Iris pigment epithelial cell (primary cell): ENCODE results near the gene PLA2G6.
A peak's percentile ranks its signal among the peaks of the same experiment; 100 is the strongest.
"Not testable (repeated sequence)": the region's sequence is repeated elsewhere in the genome, so short reads cannot be mapped to it uniquely, and the experiment has no call there.

ENCODE experiments used
- DNase-seq: peaks from one replicate; pipeline ENCODE4 v3.0.0-alpha.2; 2011; ENCODE audit warnings: low read depth

PLA2G6 gene

DNA sequence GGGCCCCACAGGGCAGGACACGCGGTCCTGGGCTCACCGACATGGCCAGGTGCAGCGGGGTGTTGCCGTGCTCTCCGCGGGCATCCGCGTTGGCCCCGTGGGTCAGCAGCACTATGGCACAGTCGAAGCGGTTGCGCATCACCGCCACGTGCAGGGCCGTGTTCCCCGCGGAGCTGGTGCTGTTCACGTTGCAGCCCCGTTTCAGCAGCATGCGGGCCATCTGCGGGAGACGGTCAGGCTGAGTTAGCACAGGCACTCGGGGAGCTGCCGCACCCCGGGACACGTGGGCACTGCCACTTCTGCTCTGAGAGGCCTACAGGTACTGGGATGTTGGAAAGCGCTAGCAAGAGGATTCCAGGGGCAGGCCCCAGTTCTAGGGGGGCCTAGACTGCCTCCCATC, 48.8 kb downstream of the PLA2G6 start:
- no peak for DNase-seq

DNA sequence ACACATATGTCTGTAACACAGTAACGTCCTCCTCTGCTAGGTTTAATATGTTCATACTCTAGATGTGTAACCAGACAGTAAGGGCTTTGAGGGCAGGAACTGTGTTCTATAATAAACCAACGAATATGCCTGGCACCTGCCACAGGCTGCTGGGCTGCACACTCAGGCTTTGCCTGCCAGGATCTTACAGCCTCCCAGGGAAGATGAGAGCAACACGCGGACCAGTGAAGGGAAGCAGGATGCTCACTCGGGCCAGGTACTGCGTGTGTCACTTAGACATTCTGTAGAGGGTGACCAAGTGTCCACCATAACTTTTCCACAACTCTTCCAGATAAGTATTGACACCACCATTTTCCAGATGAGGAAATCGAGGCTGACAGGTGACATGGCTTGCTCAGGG, 49.5 kb downstream of the PLA2G6 start:
- DNase-seq, result no peak

DNA sequence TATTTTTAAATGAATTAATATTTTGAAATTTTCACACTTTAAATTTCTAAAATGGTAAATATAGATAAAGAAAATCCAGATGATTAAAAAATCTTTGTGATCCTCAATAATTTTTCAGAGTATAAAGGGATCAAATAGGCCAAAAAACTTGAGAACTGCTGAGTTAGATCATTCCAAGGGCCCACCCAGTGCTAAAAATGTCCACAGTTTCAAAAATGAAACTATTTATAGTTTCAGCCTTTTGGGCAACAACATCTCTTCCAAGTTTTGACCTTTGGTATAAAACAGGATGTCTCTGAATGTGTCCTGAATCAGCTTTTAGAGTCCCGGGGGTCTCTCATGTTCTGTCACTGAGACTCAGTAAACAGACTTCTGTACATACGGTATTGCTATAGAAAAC, 50.2 kb downstream of the PLA2G6 start:
- no peak for DNase-seq

DNA sequence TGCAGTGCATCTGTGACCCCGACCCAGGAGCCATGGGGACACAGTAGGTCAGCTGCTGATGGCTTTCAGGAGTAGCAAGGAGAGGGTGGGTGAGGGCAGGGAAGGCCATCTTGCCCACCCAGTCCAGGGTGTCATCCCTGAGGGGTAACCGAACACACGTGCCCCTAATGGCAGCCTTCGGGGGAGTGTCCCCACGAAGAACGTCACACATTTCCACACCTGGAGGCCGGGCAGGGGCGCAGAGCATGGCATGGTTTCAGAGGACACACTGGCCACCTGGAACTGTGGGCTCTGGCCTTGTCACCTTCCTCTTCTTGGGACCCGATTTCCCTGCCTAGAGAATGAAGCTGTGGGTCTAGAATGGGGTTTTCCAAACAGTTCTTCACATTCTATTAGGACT, 51.8 kb downstream of the PLA2G6 start:
- no peak for DNase-seq

DNA sequence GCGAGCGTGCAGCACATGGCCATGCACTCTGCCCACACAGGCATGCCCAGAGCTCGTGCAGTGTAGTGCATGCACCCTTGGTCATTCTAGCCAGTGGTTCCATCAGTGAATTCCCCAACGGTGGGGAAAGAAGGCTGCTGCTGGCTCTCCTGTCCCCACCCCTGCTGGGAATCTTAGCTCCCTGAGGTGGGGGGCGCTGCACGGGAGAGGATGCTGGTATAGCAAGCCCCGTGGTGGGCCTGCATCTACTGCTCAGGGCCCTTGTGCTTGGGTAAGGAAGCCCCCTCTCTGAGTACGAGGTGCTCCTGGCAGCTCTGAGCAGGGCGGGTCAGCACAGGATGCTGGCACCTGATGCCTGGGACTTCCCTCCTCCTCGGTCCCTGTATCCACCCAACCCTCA, 52.6 kb downstream of the PLA2G6 start:
- no peak for DNase-seq

DNA sequence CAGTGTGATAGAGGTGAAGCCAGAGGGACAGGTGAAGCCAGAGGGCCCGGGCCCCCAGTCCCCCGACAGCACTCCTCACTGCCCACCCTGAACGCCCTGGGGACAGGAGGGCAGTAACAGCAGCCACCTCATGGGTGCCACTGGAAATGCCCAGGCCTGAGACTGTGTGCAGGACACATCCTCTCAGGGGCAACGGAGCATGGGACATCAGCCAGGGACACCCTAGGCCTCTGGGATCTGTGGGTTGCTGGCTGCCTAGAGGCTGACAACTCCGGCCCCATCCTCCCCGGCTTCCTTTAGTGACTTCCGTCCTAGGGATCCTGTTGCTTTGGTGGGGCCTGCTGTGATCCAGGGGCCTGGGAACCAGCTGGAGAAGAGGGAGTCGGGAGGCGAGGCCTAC, 53.8 kb downstream of the PLA2G6 start:
- no peak for DNase-seq

DNA sequence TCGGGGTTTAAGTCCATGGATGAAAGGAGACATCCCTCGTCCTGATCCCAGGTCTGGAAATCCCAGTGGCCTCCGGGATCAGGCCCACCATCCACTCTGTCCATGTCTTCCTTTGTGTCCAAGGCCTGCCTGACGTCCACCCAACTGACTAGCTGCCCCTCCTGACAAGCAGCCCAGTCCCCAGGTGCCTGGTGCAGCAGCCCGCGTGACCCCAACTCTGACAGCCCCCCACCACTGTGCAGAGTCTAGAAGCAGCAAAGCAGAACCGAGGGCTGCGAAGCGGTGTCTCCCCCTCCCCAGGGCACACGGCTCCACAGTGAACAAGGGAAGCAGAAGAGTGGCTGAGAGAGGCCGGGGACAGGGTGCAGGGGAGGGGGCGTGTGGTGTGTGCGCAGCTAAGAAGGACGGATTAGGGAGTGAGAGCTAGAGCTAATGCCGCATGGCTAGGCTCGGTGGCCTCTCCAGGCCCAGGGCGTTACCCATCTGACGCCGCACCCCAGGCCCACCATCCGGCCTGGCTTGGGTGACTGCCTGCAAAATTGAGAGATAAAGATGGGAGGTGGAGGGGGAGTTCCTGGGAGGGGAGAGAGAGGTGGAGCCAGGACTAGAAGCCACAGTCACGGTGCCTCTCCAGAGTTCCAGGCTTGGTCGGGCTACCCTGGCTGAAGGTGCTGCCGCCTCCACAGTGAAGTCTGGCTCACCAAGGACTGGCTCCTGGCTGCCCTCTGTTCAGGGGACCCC, 54.5 kb downstream of the PLA2G6 start:
- DNase-seq, result no peak

DNA sequence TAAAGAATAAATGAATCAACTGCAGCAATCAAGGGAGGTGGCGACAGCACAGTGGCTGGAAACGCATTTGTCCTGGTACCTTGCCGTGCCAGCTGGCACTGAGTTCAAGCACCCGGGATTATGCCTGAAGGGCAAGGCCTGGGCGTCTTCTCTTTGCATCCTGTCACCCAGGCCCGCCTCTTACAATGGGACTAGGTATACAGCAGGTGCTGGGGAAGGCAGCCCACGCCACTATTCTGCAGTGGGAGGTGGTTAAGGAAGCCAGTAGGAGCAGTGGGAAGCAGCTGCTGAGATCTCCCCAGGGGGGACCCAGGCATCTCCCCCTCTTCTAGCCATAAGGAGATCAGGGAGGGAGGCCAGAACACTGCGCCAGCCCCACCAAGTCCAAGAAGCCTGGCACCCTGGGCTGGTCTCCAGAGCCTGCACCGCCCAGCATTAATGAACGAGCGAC, 55.9 kb downstream of the PLA2G6 start:
- DNase-seq, result no peak

DNA sequence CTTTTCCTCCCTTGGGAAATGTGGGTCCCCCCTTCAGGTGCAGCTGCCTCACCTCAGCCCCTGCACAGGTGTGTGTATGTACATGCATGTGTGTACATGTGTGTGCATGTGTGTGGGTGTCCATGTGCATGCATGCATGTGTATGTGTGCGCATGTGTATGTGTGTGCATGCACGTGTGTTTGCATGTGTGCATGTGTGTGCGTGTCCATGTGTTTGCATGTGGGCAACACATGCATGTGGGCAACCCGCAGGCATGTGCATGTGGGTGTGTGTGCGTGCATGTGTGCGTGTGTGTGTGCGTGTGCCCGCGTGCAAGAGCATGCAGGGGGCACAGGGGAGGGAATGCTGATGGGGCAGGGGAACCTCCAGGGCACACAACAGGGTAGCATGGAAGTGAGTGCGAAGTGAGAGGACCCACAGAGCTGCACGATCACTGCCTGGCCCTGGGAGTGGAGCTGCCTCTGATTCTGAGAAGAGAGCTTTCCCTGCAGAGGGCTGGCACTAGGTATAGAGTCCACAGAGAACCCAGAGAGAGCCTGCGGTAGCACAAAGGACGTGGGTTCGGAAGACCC, 56.5 kb downstream of the PLA2G6 start:
- no peak for DNase-seq

DNA sequence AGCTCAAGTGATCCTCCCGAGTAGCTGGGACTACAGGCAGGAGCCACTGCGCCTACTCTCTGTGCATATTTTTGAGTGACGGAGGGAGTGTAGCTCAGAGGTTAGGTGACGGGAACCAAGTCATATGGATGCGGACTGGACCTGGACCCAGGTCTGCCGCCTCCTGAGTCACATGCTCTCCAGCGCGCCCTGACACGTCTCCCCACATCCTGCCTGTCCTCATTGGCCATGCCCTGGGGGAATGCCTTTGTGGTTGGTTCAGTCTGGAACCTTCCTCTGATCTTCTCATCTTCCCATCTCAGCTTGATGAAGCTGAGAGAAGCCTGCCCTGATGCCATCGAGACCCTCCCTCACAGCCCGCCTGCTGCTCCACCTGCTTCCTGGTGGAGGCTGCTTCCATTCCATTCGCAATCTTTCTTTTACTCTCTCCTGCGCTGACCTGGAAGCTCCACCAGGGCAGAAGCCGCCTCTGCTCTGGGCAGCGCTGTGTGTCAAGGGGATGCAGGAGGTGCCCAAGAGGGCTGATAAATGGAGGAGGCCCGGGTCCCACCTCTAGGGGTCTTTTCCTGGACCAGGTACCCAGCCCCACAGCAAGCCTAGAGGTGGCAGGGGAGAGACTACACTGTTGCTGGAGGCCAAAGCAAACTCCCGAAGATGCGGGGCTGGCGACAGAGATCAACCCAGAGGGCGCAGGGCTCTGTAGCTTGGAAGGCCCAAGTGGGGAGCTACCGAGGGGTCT, 57.2 kb downstream of the PLA2G6 start:
- no peak for DNase-seq

DNA sequence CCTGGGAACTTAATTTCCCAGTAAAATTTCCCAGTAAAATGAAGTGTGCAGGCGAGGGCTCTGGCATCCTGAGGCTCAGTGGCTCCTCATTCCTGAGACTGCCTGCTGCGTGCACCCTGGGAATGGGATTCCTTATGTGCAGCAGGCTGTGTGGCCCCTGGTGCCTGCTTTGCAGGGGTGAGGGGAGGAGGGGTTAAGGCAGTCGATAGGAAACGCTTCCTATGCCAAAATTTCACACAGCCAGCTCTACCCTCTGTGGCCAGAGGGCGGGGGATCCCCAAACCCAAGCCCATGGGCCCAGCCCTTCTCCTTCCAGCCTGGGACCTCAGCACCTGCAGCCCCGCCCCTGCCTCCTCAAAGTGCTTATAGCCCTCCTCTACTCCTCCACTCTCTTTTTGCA, 59.0 kb downstream of the PLA2G6 start:
- no peak for DNase-seq

DNA sequence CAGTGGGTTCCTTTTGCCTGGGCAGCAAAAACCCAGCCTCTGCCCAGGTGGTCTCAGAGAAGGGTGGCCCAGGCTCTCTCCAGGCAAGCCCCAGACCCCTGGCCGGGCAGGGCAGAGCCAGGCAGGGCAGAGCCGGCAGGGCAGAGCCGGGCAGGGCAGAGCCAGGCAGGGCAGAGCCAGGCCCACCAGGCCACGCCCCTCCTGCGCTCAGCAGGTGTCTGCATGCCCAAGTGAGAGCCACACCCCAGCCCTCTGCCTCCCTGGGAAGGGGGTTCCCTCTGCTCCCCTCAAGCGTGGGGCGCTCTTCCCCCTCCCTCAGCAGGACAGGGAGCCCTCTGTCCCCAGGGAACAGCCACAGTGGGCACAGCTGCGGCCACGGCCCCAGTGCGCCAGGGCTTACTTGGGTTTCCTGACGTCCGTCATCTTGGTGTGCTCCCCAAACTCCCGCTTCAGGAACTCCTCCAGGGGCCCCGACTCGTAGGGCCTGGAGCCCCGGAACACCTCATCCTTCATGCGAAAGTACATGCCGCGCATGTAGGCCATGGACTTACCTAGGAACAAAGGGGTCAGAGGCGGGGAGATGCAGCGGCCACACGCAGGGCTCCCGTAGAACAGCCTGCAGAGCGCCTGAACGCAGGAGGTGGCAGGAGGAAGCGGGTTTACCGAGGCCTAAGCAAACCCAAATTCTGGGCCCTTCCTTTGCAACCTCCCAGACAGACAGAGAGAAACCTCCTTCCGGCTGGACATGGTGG, 61.1 kb downstream of the PLA2G6 start:
- DNase-seq, result no peak

DNA sequence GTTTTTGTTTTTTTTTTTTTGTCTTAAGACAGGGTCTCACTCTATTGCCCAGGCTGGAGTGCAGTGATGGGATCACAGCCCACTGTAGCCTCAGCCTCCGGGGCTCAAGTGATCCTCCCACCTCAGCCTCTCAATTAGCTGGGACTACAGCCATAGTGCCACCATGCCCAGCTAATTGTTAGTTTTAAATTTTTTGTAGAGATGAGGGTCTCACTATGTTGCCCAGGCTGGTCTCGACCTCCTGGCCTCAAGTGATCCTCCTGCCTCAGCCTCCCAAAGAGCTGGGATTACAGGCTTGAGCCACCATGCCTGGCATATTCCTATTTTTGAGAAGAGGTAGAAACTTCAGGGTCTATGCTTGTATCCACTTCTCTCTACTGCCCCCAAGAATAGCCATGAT, 62.9 kb downstream of the PLA2G6 start:
- DNase-seq, result not testable (repeated sequence)

DNA sequence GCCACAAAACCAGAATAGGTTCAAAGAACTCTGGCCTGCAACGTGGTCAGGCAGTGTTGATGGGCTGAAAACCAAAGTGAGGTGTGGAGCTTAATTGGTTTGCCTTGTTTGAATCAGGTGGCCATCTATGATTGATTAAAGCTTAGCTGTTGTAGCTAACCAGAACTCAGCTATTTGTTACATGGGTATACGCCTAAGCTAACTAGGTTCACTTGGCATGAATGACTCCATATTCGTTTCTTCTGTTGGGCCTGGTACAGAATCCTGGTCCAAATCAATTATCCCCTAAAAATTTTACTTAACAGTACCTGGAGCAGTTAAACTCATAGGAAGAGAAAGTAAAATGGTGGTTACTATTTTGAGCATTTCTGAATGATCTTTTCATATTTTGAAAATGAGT, 63.4 kb downstream of the PLA2G6 start:
- DNase-seq, result no peak

DNA sequence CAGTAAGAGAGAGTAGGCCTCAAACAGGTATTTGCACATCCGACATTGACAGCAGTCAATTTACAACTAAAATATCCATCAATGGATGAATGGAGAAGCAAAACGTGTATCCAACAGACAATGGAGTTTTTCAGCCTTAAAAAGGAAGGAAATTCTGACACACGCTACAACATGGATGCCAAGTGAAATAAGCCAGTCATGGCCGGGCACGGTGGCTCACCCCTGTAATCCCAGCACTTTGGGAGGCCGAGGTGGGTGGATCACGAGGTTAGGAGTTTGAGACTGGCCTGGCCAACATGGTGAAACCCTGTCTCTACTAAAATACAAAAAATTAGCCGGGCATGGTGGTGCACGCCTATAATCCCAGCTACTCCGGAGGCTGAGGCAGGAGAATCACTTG, 64.1 kb downstream of the PLA2G6 start:
- not testable (repeated sequence) for DNase-seq

DNA sequence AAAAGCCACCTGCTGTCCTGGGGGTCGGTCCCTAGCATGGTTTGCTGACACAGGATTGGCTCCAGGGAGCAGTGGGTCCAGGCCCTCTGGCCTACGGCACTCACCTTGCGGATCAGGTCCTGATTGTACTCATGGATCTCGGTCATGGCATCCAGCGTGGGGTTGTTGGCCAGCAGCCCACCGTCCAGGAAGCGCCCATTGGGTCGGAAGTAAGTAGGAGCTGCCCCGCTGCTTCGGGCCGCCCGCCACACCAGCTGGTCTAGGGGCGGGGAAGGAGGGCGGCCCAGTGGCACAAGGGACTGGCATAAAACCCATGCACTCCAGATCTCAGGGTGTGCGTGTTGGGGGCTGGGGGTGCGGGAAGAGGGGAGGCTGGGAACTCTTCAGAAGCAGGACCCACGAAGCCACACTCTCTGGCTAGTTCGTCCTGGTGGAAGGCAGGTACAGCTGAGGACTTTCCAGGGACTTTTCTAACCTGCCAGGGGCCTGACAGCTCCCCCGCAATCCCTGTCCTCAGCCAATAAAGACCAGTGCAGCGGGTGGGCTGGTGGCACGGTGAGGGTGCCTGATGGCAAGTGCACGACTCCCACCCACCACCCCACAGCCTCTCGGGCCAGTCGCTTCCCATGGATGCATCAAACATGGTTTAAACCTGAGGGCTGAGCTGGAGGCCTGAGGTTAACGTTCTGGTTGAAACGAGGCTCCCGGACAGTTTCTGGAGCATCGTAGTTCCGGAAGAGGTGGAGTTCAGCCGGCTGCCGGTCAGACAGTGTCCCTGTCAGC, 66.0 kb downstream of the PLA2G6 start:
- DNase-seq, result no peak

DNA sequence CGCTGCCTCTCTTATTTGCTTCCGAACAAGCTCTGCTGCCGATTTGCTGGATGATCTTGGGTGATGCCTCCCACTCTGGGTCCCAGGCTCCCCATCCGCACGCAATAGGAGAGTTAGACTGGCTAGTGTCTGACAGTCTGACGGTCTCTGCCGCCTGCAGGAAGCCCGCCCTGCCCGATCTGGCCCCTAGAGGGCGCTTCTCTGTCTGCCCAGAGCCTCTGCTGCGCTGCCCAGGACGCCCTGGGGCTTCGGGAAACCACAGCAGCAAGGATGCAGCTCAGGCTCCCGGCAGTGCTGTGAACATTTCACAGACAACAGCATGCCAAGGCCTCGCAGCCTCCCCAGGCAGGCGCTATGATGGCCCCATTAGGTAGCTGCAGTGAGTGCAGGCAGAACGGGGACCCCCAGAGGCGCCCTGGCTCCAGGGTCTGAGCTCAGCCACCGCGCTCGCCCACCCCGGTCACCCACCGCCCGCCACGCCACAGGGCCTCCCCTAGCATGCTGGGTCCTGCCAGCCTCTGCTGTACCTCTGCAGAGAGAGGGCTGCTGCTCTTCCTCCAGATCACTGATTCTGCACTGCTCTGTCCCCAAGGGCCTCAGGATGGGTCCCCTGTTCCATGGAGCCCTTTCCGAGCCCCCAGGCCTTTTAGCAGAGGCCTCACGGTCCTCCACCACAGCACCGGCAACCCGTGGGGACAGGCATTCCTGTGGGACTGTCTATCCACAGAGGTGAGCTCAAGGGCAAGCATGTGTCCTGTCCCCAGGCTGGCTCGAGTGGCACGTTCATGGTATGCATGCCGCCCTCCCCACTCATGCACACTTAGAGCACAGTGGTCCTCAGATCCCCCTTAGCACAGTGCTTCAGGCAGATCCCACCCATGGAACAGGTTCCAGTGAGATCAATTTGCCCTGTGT, 66.9 kb downstream of the PLA2G6 start:
- peak; percentile 81 for DNase-seq

DNA sequence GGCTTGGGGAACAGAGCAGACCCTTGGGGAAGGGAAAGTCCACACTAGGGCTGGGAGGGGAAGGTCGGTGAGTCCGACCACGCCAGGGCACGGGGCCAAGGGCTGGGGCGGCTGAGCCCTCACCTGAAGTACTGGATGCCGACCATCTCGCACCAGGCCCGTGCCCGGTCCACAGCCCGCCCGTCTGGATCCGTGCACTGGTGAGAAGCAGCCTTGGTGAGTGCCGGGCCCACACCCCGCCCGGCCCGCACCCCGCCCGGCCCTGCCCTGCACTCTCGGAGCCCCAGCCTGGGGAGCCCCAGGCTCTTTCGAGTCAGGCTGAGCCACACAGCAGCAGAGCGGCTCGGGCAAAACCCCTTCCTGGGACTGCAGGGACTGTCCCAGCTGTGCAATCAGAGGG, 69.2 kb downstream of the PLA2G6 start:
- no peak for DNase-seq

DNA sequence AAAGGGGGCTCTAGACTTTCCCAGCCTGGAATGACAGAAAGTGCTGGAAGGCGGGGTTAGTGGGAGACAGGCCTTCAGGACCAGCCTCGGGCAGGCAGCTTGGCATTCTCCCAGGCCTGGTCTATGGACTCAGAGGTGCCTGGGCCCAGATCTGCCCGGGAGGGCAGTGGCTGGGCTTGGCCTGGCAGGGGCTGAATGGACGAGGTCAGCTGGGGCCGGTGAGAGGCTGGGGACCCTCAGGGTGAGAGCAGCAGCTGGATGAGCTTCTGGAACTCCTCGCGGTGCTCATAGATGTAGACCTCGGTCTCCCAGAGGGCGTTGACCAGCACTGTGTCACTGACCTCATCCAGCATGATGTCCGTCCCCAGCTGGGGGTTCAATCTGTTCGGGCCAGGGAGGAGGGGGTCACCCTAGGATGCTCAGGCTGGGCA, 69.7 kb downstream of the PLA2G6 start:
- DNase-seq, result no peak
